CD1c-positive myeloid dendritic cell (primary cell): ENCODE measurements around the gene CPN1.
A peak's percentile ranks its signal among the peaks of the same experiment; 100 is the strongest.
"Not testable (repeated sequence)": the region's sequence is repeated elsewhere in the genome, so short reads cannot be mapped to it uniquely, and the experiment has no call there.

Experiments used
- DNase-seq: peaks from one replicate; pipeline ENCODE4 v3.0.0-alpha.2; 2016; ENCODE audit errors: extremely low spot score

The CPN1 gene

GRCh38 chr10:100082276-100082675 lies 607 bp upstream of the CPN1 start:
- not testable (repeated sequence) for DNase-seq

- no peak for DNase-seq
Observed at GRCh38 chr10:100076750-100077149, 4.9 kb downstream of the CPN1 start.

GRCh38 chr10:100075426-100076220 lies 6.0 kb downstream of the CPN1 start:
- DNase-seq, result no peak

GRCh38 chr10:100072514-100072913 lies 9.2 kb downstream of the CPN1 start:
- DNase-seq, result no peak

GRCh38 chr10:100071529-100071928 lies 10.1 kb downstream of the CPN1 start:
- DNase-seq, result no peak

GRCh38 chr10:100067466-100067865 lies 14.2 kb downstream of the CPN1 start:
- no peak for DNase-seq

GRCh38 chr10:100065084-100065660 lies 16.5 kb downstream of the CPN1 start:
- no peak for DNase-seq

GRCh38 chr10:100061401-100061800 lies 20.3 kb downstream of the CPN1 start:
- DNase-seq, result no peak

- no peak for DNase-seq
Observed at GRCh38 chr10:100057948-100058347, 23.7 kb downstream of the CPN1 start.

GRCh38 chr10:100053686-100054460 lies 27.8 kb downstream of the CPN1 start:
- no peak for DNase-seq

GRCh38 chr10:100046021-100046486 lies 35.6 kb downstream of the CPN1 start:
- DNase-seq, result peak; percentile 78

GRCh38 chr10:100045592-100045991 lies 36.1 kb downstream of the CPN1 start:
- no peak for DNase-seq

GRCh38 chr10:100043796-100044195 lies 37.9 kb downstream of the CPN1 start:
- DNase-seq, result no peak

- no peak for DNase-seq
Observed at GRCh38 chr10:100043344-100043743, 38.3 kb downstream of the CPN1 start.

GRCh38 chr10:100041306-100042002 lies 40.2 kb downstream of the CPN1 start:
- DNase-seq, result no peak

- DNase-seq, result no peak
Observed at GRCh38 chr10:100038561-100039071, 43.1 kb downstream of the CPN1 start.

GRCh38 chr10:100037758-100038315 lies 43.8 kb downstream of the CPN1 start:
- DNase-seq, result no peak

GRCh38 chr10:100036850-100037249 lies 44.8 kb downstream of the CPN1 start:
- no peak for DNase-seq

GRCh38 chr10:100033766-100034418 lies 47.8 kb downstream of the CPN1 start:
- no peak for DNase-seq

GRCh38 chr10:100027416-100027815 lies 54.3 kb downstream of the CPN1 start:
- no peak for DNase-seq

GRCh38 chr10:100025576-100025975 lies 56.1 kb downstream of the CPN1 start:
- no peak for DNase-seq
